Neural cell (in vitro differentiated cells): ENCODE measurements around the gene HOXC13. TPM values are rescaled to one million over a fixed set of nuclear protein-coding genes. Genes with fewer than 3 reads are reported as not detected.

Experiments
- H2AFZ ChIP-seq: fragments of 200-600, 300-800 bp; sonication (generic), shearing (Covaris generic); 2 replicates; pipeline ENCODE4 v1.6.0; 2014; ENCODE audit warnings: low read depth, mild to moderate bottlenecking, antibody characterized with exemption, low read length, moderate library complexity
- H3F3A ChIP-seq: fragments of 200-600 bp; shearing (Covaris generic); 2 replicates; pipeline ENCODE4 v1.6.1; 2016; ENCODE audit warnings: mild to moderate bottlenecking, moderate library complexity, mixed read lengths, antibody characterized with exemption, low read length; ENCODE audit not compliant: insufficient read depth, poor library complexity, severe bottlenecking
- H3K27ac ChIP-seq: fragments of 200-600, 300-800 bp; sonication (generic), shearing (Covaris generic); 2 replicates; pipeline ENCODE4 v1.5.1; 2014; ENCODE audit warnings: mild to moderate bottlenecking, low read length, moderate library complexity
- H3K27me3 ChIP-seq: fragments of 300-800, 200-600 bp; sonication (generic), shearing (Covaris generic); 2 replicates; pipeline ENCODE4 v1.6.0; 2014; ENCODE audit warnings: mild to moderate bottlenecking, low read depth, low read length, moderate library complexity; ENCODE audit not compliant: insufficient read depth
- H3K36me3 ChIP-seq: fragments of 300-800, 200-600 bp; sonication (generic), shearing (Covaris generic); 2 replicates; pipeline ENCODE4 v1.5.1; 2014; ENCODE audit warnings: mild to moderate bottlenecking, antibody characterized with exemption, low read length, moderate library complexity; ENCODE audit not compliant: insufficient read depth
- H3K4me2 ChIP-seq: fragments of 300-800, 200-600 bp; sonication (generic), shearing (Covaris generic); 2 replicates; pipeline ENCODE4 v1.6.0; 2014; ENCODE audit warnings: mild to moderate bottlenecking, low read length
- H3K4me3 ChIP-seq: fragments of 300-800, 200-600 bp; sonication (generic), shearing (Covaris generic); 2 replicates; pipeline ENCODE4 v1.5.1; 2014; ENCODE audit warnings: mild to moderate bottlenecking, low read length, moderate library complexity
- H3K79me2 ChIP-seq: fragments of 200-600 bp; shearing (Covaris generic); replicated peaks from 2 replicates; pipeline ENCODE4 v1.6.0; 2014; ENCODE audit warnings: mild to moderate bottlenecking, low read length, moderate library complexity; ENCODE audit not compliant: insufficient read depth
- H3K9ac ChIP-seq: fragments of 300-800, 200-600 bp; sonication (generic), shearing (Covaris generic); 2 replicates; pipeline ENCODE4 v1.6.1; 2016; ENCODE audit warnings: mild to moderate bottlenecking, low read length, mixed read lengths
- H3K9me2 ChIP-seq: fragments of 200-600 bp; shearing (Covaris generic); 2 replicates; pipeline ENCODE4 v1.6.1; 2016; ENCODE audit warnings: mild to moderate bottlenecking, low read length, mixed read lengths; ENCODE audit not compliant: insufficient read depth
- H3K9me3 ChIP-seq: fragments of 200-600, 300-800 bp; sonication (generic), shearing (Covaris generic); 2 replicates; pipeline ENCODE4 v1.6.1; 2016; ENCODE audit warnings: mild to moderate bottlenecking, mixed run types, low read length, moderate library complexity, mixed read lengths
- H4K20me1 ChIP-seq: fragments of 200-600 bp; shearing (Covaris generic); 2 replicates; pipeline ENCODE4 v1.6.1; 2016; ENCODE audit warnings: mild to moderate bottlenecking, mixed run types; ENCODE audit not compliant: insufficient read depth
- EP300 ChIP-seq: fragments of 450-650 bp; conservative IDR thresholded peaks from 2 replicates; pipeline ENCODE4 v1.6.1; 2014; ENCODE audit warnings: antibody characterized with exemption, mild to moderate bottlenecking, moderate library complexity; ENCODE audit not compliant: poor library complexity, severe bottlenecking
- EZH2 ChIP-seq: fragments of 200-600, 300-800 bp; shearing (Covaris generic), sonication (generic); IDR thresholded peaks from 2 replicates; pipeline ENCODE4 v1.6.1; 2014; ENCODE audit warnings: antibody characterized with exemption, low read length, borderline replicate concordance, mild to moderate bottlenecking; ENCODE audit not compliant: insufficient read depth, poor library complexity, severe bottlenecking
- MXI1 ChIP-seq: fragments of 450-650 bp; conservative IDR thresholded peaks from 2 replicates; pipeline ENCODE4 v1.6.1; 2014; ENCODE audit warnings: antibody characterized with exemption, mild to moderate bottlenecking; ENCODE audit not compliant: poor library complexity, severe bottlenecking
- POLR2AphosphoS5 ChIP-seq: IDR thresholded peaks from 2 replicates; pipeline ENCODE4 v1.6.1; 2012
- RAD21 ChIP-seq: fragments of 450-650 bp; conservative IDR thresholded peaks from 2 replicates; pipeline ENCODE4 v1.6.1; 2014; ENCODE audit warnings: antibody characterized with exemption, mild to moderate bottlenecking, moderate library complexity
- SMC3 ChIP-seq: fragments of 450-650 bp; conservative IDR thresholded peaks from 2 replicates; pipeline ENCODE4 v1.6.1; 2014; ENCODE audit warnings: antibody characterized with exemption, mild to moderate bottlenecking, moderate library complexity; ENCODE audit not compliant: poor library complexity
- TAF1 ChIP-seq: IDR thresholded peaks from 2 replicates; pipeline ENCODE4 v1.6.1; 2012; ENCODE audit warnings: low read depth
- polyA plus RNA-seq: library from polyadenylated mRNA; depleted of rRNA; stranded (reverse); fragments of >200 nt; gene quantifications from 2 replicates; pipeline ENCODE4 v1.2.3, GENCODE V29; 2014
- TF ChIP-seq, protein P1 (sequence below): fragments of 450-650 bp; IDR thresholded peaks from 2 replicates; pipeline ENCODE4 v1.5.1; 2014; ENCODE audit warnings: antibody characterized with exemption, mild to moderate bottlenecking, moderate library complexity; ENCODE audit not compliant: poor library complexity, severe bottlenecking
- TF ChIP-seq, protein P2 (sequence below): IDR thresholded peaks from 2 replicates; pipeline ENCODE4 v1.6.1; 2012; ENCODE audit warnings: borderline replicate concordance

Gene HOXC13
- polyA plus RNA-seq, 1 donor from 2014 or later = not detected

DNA sequence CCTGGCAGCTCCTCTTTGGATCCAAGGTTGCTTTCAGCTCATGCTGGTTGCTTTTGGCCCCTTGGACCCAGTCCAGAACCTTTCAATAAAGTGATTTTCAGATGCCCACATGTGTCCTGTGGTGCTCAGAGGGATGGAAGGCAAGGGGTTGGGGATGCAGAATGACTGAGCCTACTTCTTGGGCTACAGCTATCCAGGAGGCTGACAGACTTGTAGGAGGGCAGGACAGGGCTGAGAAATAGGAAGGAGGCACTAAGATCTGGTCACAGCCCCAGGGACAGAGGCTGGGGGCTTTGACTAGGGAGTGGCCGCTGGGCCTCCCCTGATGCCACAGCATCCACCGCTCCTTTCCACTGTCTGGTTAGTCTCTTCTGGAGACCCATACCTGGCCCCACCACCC, 33.1 kb downstream of the HOXC13 start:
- no peak for TF ChIP-seq MXI1
- TF ChIP-seq TAF1 = no peak
- TF ChIP-seq, protein P1, sequence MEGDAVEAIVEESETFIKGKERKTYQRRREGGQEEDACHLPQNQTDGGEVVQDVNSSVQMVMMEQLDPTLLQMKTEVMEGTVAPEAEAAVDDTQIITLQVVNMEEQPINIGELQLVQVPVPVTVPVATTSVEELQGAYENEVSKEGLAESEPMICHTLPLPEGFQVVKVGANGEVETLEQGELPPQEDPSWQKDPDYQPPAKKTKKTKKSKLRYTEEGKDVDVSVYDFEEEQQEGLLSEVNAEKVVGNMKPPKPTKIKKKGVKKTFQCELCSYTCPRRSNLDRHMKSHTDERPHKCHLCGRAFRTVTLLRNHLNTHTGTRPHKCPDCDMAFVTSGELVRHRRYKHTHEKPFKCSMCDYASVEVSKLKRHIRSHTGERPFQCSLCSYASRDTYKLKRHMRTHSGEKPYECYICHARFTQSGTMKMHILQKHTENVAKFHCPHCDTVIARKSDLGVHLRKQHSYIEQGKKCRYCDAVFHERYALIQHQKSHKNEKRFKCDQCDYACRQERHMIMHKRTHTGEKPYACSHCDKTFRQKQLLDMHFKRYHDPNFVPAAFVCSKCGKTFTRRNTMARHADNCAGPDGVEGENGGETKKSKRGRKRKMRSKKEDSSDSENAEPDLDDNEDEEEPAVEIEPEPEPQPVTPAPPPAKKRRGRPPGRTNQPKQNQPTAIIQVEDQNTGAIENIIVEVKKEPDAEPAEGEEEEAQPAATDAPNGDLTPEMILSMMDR = no peak
- TF ChIP-seq RAD21 = no peak
- TF ChIP-seq EZH2 = no peak
- TF ChIP-seq EP300 = no peak
- H3K4me2 ChIP-seq = no peak overlapping the region
- no peak overlapping the region for H3K9ac ChIP-seq
- H3K27ac ChIP-seq = no peak overlapping the region
- H3K4me3 ChIP-seq = no peak overlapping the region
- H3K27me3 ChIP-seq = peaks cover 100% of the 10 kb centered on the region
- no peaks in the 10 kb centered on the region for H3K9me2 ChIP-seq
- no peaks in the 10 kb centered on the region for H3F3A ChIP-seq
- H2AFZ ChIP-seq = no peak overlapping the region
- H3K79me2 ChIP-seq = no peaks in the 10 kb centered on the region
- no peaks in the 10 kb centered on the region for H3K9me3 ChIP-seq
- no peaks in the 10 kb centered on the region for H3K36me3 ChIP-seq
- no peaks in the 10 kb centered on the region for H4K20me1 ChIP-seq

DNA sequence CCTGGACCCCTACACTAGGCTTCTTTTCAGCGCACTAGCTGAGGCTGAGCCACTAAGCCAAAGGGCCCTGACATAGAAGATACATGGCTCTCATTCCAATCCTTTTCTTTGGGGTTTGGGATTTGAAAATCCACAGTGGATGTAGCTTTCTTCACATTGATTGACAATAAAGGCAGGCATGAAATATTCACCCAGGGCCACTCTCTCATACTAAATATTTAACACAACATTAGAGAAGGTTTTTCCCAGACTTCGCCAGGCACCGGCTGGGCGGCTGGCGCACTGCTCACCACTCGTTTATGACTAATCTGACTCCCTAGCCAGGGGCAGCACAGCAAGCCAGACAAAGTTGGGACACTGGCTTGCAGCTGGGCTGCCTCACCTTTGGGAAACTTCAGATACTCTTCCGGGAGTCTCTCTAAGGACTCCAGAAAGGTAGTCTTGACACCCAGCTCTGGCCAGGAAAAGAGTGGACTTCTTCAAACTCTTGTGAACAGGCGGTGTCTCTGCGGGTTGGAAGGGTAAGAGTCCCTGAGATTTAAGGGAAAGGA, 33.6 kb downstream of the HOXC13 start:
- Histone ChIP-seq H2AFZ (no peak overlapping the region), H3K27me3 (peaks cover 100% of the 10 kb centered on the region), H3F3A (no peaks in the 10 kb centered on the region), H3K36me3 (no peaks in the 10 kb centered on the region), H3K4me3 (no peak overlapping the region), H3K79me2 (no peaks in the 10 kb centered on the region), H3K9ac (no peak overlapping the region), H3K27ac (no peak overlapping the region), H3K9me2 (no peaks in the 10 kb centered on the region), H3K9me3 (no peaks in the 10 kb centered on the region), H4K20me1 (no peaks in the 10 kb centered on the region), H3K4me2 (no peak overlapping the region)
- TF ChIP-seq EP300 = no peak
- no peak for TF ChIP-seq RAD21
- no peak for TF ChIP-seq TAF1
- TF ChIP-seq SMC3 = no peak
- TF ChIP-seq MXI1 = no peak
- TF ChIP-seq EZH2 = no peak
- TF ChIP-seq, protein P1 = no peak
- no peak for TF ChIP-seq POLR2AphosphoS5
- TF ChIP-seq, protein P2, sequence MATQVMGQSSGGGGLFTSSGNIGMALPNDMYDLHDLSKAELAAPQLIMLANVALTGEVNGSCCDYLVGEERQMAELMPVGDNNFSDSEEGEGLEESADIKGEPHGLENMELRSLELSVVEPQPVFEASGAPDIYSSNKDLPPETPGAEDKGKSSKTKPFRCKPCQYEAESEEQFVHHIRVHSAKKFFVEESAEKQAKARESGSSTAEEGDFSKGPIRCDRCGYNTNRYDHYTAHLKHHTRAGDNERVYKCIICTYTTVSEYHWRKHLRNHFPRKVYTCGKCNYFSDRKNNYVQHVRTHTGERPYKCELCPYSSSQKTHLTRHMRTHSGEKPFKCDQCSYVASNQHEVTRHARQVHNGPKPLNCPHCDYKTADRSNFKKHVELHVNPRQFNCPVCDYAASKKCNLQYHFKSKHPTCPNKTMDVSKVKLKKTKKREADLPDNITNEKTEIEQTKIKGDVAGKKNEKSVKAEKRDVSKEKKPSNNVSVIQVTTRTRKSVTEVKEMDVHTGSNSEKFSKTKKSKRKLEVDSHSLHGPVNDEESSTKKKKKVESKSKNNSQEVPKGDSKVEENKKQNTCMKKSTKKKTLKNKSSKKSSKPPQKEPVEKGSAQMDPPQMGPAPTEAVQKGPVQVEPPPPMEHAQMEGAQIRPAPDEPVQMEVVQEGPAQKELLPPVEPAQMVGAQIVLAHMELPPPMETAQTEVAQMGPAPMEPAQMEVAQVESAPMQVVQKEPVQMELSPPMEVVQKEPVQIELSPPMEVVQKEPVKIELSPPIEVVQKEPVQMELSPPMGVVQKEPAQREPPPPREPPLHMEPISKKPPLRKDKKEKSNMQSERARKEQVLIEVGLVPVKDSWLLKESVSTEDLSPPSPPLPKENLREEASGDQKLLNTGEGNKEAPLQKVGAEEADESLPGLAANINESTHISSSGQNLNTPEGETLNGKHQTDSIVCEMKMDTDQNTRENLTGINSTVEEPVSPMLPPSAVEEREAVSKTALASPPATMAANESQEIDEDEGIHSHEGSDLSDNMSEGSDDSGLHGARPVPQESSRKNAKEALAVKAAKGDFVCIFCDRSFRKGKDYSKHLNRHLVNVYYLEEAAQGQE = no peak
